GM21528 (cell line): ENCODE results near the gene ZMYND19.
"Not testable (repeated sequence)": the region's sequence is repeated elsewhere in the genome, so short reads cannot be mapped to it uniquely, and the experiment has no call there.

ENCODE experiments used
- ATAC-seq: cut with Tn5 transposase; IDR thresholded peaks from one replicate; pipeline ENCODE4 v1.9.1; 2021; ENCODE audit warnings: mild to moderate bottlenecking, moderate library complexity; ENCODE audit not compliant: unreplicated experiment, low FRiP score

Gene ZMYND19

GRCh38 chr9:137564134-137564533, 26.2 kb downstream of the ZMYND19 start:
- no peak for ATAC-seq

- ATAC-seq, result no peak
These were observed 32.2 kb downstream of the ZMYND19 start for GRCh38 chr9:137558127-137558526.

GRCh38 chr9:137556069-137556838, 34.1 kb downstream of the ZMYND19 start:
- ATAC-seq, result no peak

- ATAC-seq, result no peak
These were observed 35.1 kb downstream of the ZMYND19 start for GRCh38 chr9:137555179-137555578.

DNA sequence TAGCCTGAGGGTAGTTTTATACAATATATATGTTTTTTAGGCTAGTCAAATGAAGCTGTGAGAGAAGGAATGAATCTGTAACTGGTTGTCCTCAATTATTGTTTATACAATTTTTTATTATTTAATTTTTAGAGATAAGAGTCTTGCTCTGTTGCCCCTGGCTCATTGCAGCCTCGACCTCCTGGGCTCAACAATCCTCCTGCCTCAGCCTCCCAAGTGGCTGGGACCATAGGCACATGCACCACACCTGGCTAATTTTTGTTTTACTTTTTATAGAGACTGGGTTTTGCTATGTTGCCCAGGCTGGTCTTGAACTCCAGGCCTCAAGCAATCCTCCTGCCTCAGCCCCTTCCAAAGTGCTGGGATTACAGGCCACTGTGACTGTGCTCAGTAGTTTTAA, 36.0 kb downstream of the ZMYND19 start:
- ATAC-seq, result no peak

- not testable (repeated sequence) for ATAC-seq
These were observed 36.7 kb downstream of the ZMYND19 start for GRCh38 chr9:137553654-137554053.

DNA sequence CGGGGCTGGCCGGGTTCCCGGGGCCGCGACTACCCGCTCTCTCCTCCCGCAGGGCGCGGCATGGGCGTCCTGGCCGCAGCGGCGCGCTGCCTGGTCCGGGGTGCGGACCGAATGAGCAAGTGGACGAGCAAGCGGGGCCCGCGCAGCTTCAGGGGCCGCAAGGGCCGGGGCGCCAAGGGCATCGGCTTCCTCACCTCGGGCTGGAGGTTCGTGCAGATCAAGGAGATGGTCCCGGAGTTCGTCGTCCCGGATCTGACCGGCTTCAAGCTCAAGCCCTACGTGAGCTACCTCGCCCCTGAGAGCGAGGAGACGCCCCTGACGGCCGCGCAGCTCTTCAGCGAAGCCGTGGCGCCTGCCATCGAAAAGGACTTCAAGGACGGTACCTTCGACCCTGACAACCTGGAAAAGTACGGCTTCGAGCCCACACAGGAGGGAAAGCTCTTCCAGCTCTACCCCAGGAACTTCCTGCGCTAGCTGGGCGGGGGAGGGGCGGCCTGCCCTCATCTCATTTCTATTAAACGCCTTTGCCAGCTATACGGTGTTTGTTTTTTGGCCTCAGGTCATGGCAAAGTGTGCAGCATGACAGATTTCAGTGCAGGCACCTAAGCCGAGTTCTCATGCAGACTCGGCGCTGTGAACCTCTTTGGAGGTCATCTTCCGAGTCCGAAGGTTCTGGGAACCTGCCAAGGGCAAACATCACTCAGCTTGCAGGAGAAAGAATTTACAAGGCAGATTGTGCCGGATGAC, 38.1 kb downstream of the ZMYND19 start:
- ATAC-seq, result peak; percentile 13

- ATAC-seq, result peak; percentile 70
These were observed 38.9 kb downstream of the ZMYND19 start, which contains the start of gene MRPL41 for GRCh38 chr9:137551264-137552021. MRPL41 (plus strand) TSS chr9:137551879; CDS start chr9:137552082, 203 bp downstream.

DNA sequence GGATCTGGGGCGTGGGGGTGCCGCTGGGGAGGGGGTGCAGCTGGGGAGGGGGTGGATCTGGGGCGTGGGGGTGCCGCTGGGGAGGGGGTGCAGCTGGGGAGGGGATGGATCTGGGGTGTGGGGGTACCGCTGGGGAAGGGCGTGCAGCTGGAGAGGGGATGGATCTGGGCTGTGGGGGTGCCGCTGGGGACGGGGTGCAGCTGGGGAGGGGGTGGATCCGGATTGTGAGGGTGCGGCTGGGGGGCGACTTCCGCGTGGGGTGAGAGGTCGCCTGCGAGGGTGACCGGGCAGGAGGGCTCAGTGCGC, 39.4 kb downstream of the ZMYND19 start:
- not testable (repeated sequence) for ATAC-seq

DNA sequence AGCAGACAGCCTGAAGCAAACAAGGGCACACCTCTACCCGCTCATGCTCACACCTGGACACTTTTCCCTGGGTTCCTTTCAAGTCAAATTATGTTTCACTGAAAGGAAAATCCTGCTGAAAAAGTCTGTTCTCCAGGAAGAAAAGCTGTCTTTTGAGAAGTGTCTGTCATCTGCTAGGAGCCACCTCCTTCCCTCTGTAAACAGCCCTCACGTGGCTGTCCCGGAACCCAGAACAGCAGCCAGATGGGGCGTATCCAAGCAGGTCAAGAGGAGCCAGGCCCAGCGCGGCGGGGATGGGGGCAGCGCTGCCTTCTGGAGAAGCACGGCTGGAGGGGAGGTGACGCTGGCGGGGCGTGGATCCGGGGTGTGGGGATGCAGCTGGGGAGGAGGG, 40.1 kb downstream of the ZMYND19 start, which contains the start of gene PNPLA7:
Gene PNPLA7 (minus strand): TSS at position 172 of the 391 bp plus-strand sequence. CDS start 205 bp downstream, outside the sequence.
- no peak for ATAC-seq

DNA sequence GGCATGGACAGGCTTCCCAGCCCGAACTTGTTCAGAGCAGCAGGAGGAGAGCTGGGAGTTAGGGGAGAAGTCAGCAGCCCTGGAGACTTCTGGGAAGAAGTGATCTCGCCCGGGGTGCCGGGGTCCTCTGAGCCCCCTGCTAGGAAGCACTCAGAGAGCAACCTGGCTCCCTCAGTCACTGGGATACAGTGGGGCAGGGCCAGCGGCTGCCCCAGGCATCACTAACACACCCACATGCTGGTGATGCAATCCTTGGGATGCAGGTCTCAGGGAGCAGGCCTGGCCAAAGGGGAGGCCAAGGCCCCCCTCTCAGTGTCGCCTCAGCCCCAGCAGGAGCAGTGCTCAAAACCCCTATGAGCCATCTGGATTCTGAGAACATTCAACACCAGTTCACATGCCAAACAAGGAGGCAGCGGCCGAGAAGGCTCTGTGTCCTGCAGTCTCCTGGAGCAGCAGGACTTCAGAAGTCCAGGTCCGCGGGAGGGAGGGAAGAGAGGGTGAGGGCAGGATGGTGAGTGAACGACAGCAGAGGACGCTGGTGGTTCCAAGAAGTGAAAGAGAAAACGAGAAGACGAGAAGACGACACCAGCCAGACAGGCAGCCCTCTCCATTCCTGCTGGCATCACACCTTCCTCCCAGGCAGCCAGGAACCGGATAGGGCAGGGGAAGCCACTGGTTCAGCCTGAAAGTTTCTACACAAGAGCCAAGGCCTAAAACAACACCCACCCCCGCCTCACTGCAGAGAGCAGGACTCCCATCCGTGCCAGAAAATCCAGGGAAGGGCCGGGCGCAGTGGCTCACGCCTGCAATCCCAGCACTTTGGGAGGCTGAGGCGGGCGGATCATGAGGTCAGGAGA, 42.4 kb downstream of the ZMYND19 start:
- ATAC-seq, result no peak

DNA sequence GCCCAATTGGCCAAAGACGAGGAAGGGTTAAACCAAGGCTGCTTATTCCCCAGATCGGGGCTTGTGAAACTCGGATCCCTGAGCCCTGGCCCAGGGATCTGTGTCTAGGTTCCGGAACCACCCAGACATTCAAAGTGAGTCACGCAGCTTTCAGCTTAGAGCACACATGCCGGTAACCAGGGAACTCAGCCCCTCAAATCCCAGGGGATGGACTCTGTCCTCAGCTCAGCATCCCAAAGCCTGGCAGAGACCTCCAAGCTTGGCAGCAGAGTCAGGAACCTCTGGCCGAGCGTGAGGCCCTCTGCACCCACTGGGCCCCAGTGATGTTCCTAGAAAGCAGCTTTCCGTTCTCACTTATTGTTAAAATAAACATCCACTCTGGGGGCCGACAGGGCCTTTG, 45.2 kb downstream of the ZMYND19 start:
- ATAC-seq, result no peak

DNA sequence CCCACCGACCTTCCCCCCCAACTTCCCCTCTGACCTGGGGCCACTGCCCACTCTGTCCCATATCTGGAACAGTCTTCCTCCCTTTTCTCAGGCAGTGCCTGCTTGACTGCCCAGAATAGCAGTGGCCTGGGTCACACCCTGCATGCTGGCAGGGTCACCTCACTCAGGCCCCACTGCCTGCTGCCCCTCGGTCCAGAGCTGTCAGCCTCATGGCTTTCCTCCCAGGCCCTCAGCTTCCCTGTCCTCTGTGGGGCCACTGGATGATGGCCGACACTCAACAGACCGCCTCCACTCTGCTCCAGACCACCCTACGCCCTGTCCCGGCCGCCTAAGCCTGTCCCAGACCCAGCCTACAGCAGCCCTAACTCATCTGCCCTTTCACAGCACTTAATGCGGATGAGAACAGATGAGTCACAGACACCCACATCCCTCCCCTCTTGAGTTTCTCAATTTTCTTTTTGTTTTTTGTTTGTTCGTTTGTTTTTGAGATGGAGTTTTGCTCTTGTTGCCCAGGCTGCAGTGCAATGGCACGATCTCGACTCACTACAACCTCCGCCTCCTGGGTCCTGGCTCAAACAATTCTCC, 46.0 kb downstream of the ZMYND19 start:
- ATAC-seq, result no peak

DNA sequence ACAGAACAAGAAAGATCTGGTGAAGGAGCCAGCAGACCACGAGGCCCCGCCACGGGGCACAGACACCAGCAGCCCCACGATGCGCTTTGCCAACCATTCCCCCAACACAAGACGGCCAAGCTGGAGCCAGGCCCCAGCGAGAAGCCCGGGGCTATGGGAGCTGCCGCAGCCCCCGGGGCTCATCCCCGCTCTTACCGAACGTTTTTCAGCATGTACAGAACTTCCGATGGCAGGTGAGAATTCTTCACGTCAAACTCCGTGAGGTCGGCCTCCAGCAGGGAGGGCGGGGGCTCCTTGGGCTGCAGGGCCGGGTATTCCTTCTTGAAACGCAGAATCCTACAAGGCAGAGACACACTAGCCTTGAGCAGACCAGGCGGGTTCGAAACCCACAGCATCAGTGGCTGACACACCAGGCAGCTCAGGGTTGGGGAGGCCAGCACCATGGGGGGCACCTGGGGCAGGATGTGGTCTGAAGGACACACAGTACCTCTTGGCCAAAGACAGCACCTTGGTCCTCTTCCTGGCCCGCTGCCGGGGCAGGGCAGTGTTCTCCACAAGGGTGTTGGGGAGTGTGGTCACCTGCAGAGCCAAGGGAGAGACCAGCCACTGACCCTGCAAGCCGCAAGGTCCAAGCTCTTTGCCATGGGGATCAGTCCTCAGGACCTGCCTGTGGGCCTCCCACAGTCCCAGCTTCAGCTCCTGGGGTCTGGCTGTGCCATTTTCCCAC, 46.9 kb downstream of the ZMYND19 start:
- no peak for ATAC-seq

DNA sequence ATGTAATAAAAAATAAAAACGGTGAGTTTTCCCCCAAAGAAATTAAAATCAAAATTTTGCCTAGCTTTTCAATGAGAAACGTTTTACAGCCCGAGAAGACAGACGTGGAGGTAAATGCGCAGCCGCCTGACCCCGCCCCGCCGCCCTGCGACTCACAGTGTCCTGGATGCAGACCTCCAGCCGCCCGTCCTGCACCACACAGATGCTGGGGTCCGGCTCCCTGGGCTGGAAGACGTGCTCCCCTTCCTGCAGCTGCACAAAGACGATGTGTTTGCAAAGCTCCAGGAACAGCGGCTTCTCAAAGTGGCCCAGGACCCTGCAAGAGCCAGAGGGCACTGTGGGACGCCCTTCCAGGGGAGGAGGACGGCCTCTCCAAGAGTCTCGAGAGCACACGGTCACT, 47.8 kb downstream of the ZMYND19 start:
- no peak for ATAC-seq

GRCh38 chr9:137540536-137540935, 49.8 kb downstream of the ZMYND19 start:
- no peak for ATAC-seq

- ATAC-seq, result no peak
These were observed 52.3 kb downstream of the ZMYND19 start for GRCh38 chr9:137538058-137538457.

- ATAC-seq, result not testable (repeated sequence)
These were observed 53.6 kb downstream of the ZMYND19 start for GRCh38 chr9:137536594-137537131.

DNA sequence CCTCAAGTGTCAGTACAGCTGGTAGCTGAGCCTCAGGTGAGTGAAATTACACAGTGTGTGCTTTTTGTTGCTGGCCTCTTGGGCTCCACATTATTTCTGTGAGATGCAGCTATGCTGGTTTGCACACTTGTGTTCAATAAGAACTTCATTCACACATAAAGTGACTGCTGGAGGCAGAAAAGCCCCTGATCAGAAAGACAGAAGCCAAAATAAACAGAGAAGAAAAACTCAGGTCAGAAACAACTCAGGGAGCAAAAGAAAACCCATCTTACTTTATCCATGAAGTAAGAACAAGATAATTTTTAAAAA, 55.2 kb downstream of the ZMYND19 start:
- ATAC-seq, result no peak
